Neuron (in vitro differentiated cells): Measurements from ENCODE around the gene SRGAP2B.
"Not testable (repeated sequence)": the region's sequence is repeated elsewhere in the genome, so short reads cannot be mapped to it uniquely, and the experiment has no call there.

Source experiments
- H2AFZ ChIP-seq: one replicate; pipeline ENCODE4 v1.6.1; 2013; ENCODE audit warnings: low read depth, mild to moderate bottlenecking, inconsistent platforms, low read length, moderate library complexity
- H3K27me3 ChIP-seq: one replicate; pipeline ENCODE4 v1.6.1; 2013; ENCODE audit warnings: low read length; ENCODE audit not compliant: insufficient read depth
- H3K36me3 ChIP-seq: one replicate; pipeline ENCODE4 v1.6.1; 2013; ENCODE audit warnings: low read length; ENCODE audit not compliant: insufficient read depth
- H3K4me1 ChIP-seq: one replicate; pipeline ENCODE4 v1.6.1; 2013; ENCODE audit warnings: low read length; ENCODE audit not compliant: insufficient read depth
- H3K4me3 ChIP-seq: 2 replicates; pipeline ENCODE4 v1.5.1; 2013; ENCODE audit warnings: mild to moderate bottlenecking, low read length, moderate library complexity
- H3K9me3 ChIP-seq: one replicate; pipeline ENCODE4 v1.6.1; 2013; ENCODE audit warnings: low read length

Gene SRGAP2B

DNA sequence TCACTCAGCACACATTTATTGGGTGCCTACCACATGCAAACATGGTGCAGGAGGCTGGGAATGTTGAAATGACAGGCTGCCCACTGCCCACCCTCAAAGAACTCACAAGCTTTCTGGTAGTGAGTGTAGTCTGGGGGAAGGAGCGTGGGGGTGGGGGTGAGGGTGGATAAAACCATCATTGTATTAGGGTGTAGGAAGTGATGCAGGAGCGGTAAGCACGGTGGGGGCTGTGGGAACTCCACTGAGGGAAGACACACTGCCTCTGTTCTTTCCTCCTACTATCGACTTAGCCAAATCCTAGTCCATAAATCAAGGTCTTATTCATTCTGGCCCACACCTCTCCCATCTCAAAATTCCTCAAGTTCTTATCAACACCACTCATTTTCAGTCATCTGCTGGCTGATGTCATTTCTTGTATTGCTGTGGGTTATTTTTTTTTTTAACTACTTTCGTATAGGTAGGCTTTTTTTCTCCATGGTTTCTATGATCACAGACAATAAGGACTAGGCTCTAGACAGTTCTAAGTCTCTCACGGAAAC is 21.0 kb downstream of the SRGAP2B start:
- not testable (repeated sequence) for H3K4me1 ChIP-seq, H3K27me3 ChIP-seq, H3K4me3 ChIP-seq, H2AFZ ChIP-seq, H3K9me3 ChIP-seq, H3K36me3 ChIP-seq

DNA sequence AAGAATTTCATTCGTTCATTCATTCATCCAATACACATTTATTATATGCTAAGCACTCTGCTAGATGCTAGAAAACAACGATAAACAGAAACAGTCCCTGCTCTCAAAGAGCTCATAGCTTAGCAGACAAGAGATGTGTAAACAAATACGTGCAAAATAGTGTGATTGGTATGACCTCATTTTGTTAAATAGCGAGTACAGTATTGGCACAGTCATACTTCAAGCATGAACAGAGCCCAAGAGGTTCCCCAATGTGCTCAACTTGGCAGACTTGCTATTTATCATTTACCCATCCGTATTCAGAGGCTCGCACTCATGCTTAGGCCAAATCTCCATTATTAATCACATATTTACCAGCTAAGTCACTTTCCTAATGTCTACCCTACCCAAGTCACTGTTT is 23.6 kb downstream of the SRGAP2B start:
- H3K9me3 ChIP-seq, H3K4me3 ChIP-seq, H3K27me3 ChIP-seq, H3K4me1 ChIP-seq, H2AFZ ChIP-seq, H3K36me3 ChIP-seq: not testable (repeated sequence)

DNA sequence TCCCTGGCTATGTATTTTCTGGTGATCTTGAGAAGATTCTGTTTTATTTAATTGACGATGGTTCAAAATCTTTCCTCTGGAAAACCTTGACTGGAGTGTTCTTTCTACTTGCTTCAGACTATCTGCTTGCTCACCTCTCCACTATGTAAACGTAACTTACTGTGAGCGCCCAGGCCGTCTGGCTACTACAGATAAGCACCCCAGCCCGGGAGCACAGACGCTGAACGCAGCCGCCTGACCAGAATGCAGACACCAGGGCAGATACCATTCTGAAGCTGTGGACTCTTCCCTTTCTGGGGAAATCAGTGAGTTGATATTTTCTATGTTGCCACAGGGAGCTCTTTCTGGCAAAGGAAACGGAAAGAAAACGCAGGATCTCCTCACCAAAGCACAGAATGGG is 28.6 kb downstream of the SRGAP2B start:
- H3K27me3 ChIP-seq, H3K9me3 ChIP-seq, H3K36me3 ChIP-seq, H2AFZ ChIP-seq, H3K4me1 ChIP-seq, H3K4me3 ChIP-seq: not testable (repeated sequence)

DNA sequence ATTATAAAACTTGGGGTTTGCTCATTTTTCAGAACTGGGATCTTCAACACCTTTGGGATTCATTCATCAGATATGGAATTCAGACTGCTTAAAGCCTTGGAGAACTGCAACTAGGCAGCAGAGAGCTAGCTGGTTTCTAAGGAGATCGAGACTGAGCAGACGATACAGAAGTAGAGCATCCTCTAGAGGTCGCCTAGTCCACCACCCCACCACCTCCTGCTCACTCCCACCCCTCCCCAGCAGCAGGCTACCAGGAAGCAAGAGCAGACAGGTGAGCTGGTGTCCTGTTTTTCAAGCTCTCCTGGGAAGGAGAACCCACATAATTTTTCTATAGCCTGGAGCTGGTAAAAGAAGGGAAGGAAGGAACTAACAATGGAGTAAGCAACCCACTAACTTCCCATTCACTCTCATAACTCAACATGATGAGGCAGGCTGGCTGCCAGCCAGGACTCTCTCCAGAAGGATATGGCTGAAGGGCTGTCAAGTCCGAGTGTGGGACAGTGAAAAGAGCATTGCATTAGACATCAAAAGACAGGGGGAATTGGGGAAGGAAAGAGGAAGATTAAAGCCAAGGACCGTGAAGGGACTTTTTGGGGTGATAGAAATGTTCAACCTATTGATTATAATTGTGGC is 29.8 kb downstream of the SRGAP2B start:
- H3K4me1 ChIP-seq, H2AFZ ChIP-seq, H3K9me3 ChIP-seq, H3K36me3 ChIP-seq, H3K27me3 ChIP-seq, H3K4me3 ChIP-seq: not testable (repeated sequence)

DNA sequence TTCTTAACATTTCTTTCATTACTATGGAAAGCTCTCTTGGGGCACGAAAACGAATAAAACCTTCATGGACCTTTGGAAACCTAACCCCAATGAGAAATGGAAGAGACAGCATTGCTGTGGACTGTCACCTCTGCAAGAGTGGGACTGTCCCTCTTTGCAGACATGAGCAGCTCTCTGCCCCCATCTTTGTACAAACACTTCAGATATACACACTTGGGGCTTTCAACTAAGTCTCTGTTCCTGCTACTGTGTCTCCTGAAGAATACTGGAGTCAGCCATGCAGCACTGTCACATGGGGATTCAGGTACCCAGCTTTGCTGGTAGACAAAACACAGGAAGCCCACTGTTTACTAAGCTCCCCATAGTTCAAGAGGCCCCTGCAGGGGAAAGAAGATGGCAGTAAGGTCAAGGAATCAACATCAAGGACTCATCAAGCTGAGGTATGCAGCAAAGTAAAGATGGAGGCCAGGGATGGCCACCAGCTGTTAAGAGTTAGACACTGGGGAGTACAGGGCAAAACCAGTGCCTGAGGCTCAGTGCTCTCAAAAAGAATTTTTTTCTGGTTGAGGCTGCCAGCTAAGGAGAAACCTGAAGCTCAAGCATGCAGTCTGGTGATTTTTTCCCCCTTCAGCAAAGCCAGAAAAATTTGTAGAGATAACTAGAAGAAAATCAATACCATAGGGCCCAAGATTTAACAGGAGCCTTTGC is 31.0 kb downstream of the SRGAP2B start:
- not testable (repeated sequence) for H2AFZ ChIP-seq, H3K9me3 ChIP-seq, H3K4me3 ChIP-seq, H3K36me3 ChIP-seq, H3K27me3 ChIP-seq, H3K4me1 ChIP-seq

DNA sequence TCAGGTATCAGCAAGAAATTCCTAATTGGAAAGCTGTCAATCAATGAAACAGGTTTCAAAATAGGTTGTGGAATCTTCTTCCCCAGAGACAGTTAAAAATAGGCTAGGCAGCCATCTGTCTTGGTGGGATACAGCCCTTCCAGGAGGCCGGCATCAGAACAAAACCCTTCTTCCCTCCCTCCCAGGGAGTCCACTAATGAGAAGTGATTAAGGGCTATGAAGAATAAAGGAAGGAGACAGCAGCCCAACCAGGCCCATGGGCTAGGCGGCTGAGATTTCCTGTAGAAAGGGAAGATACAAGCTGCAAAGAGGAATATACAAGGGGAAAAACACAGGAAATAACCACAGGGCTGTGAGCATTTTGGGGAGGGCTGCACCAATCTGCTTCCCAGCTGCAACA is 31.8 kb downstream of the SRGAP2B start:
- not testable (repeated sequence) for H2AFZ ChIP-seq, H3K4me3 ChIP-seq, H3K4me1 ChIP-seq, H3K27me3 ChIP-seq, H3K36me3 ChIP-seq, H3K9me3 ChIP-seq

DNA sequence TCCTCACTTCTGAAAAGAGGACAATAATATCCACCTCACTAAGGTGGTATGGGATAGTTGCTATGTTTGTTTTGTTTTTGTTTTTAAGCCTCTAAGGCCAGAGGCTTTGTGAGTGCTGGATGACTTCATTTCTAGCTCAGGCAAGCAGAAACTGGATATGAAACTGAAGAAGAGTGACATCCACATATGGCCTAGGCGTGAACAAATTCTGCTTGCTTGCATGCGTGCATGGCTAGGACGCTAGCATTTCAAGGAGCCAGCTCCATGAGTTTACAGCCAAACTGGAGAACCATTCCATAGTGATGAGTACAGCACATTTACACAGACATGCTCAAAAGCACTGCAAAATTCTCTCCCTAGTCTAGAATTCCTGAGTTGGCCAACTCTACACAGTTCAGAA is 36.9 kb downstream of the SRGAP2B start:
- not testable (repeated sequence) for H3K9me3 ChIP-seq, H3K4me1 ChIP-seq

DNA sequence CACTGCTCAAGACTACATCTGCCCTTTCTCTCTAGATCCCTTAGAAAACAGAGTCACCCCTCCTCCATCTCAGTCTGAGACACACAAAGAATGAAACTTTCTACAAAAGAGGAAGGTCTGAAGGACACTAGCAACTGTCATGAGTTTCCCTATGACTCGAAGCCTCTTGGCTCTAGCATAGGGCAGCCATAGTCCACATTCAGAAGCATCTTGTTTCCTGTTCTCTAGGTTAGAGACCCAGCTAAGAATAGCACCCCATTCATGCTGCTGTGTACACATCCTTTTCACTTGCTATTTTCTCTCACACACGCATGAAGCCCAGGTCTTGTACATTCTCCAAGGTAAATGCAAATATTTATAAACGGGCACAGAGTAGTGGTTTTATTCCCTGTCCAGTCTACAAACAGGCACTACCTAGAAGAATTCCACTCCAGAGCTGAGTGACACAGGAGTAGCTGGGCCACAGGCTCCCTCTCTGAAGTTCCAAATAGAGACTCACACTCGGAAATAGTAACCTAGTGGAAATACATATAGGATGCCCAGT is 39.8 kb downstream of the SRGAP2B start:
- H2AFZ ChIP-seq, H3K27me3 ChIP-seq, H3K9me3 ChIP-seq, H3K4me3 ChIP-seq, H3K4me1 ChIP-seq, H3K36me3 ChIP-seq: not testable (repeated sequence)

More for the DNA sequence above, 36.9 kb downstream of the SRGAP2B start:
- H3K27me3 ChIP-seq, H2AFZ ChIP-seq, H3K4me3 ChIP-seq, H3K36me3 ChIP-seq: not testable (repeated sequence)

DNA sequence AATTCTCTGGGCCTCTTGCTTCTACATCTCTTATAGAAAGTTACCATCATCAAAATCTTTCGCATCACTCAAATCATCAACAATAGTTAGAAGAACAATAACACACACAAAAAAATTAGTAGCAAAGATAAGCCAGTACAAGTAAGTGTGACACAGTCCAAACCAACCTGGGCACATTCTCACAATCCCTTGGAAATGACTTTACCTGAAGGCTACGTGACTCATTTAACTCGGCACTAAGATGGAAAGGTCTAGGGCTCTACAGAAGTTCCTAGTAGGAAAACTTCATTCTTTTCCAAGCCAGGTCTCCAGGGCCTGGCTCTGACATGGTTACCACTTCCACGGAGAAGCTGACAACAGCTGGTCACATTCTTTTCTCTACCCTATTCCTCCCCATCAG is 41.7 kb downstream of the SRGAP2B start:
- H3K36me3 ChIP-seq, H3K4me1 ChIP-seq, H3K9me3 ChIP-seq, H2AFZ ChIP-seq, H3K4me3 ChIP-seq, H3K27me3 ChIP-seq: not testable (repeated sequence)

DNA sequence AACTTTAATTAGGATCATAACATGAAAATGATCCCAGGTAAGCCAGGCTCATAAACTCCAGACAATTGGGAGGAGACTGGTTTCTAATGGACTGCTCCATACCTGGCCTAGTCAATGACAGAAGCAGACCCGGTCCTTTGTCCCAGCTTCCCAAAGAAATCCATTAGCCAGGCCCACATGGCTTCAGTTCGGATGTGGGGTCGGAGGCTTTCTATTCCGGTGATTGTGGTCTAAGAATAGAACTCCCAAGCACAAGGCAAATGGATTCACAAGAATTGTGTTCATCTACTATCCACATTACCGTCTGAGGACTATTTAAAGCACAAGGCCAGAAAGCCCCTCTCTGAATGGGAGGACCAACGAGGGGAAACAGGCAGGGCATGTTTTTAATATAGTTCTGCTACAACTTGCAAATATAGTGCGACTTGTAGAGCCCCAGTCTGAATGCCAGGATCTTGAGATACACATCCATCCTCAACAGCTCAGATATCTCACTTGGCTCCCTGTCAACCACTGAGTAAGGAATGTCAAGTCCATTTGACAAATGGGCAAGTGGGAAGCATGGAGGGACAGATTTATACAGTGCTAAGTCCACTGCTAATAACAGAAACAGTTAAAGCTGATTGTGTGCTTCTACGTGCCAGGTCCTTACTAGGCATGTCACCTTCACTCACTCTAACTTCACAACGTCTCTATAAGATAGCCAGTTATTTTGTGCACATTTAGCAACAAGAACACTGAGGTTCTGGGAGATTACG is 42.9 kb downstream of the SRGAP2B start:
- not testable (repeated sequence) for H3K4me3 ChIP-seq, H3K4me1 ChIP-seq, H3K36me3 ChIP-seq, H2AFZ ChIP-seq, H3K27me3 ChIP-seq, H3K9me3 ChIP-seq

DNA sequence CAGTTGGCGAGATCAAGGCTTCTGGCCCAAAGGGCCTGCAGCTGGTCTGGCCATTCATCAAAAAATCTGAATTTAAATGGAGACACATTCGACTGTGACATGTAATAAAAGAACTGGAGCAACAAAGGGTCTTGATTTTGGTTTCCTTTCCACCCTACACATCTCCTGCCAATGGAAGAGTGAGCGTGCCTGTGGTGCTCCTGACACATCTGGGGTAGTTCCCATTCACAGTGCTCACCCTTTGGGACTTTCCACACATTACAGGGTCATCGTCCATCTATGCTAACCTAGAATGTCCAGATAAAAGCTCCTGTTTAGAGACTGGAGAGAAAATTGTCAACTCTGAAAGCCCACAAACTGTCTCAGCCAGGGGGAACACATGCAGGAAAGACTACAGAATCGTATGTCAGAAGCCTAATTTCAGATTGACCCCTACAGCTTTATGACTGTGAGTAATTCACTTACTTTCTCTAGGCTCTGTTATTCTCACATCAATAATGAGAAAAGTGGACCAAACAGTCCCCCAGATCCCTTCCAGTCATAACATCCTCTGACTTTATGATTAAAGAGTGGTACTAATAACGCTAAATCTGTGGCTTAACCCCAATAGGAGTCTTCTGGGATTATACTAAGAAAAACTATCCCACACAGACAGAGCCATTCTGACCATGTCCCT is 46.8 kb downstream of the SRGAP2B start:
- not testable (repeated sequence) for H3K36me3 ChIP-seq, H3K9me3 ChIP-seq, H3K27me3 ChIP-seq, H3K4me1 ChIP-seq, H2AFZ ChIP-seq, H3K4me3 ChIP-seq

DNA sequence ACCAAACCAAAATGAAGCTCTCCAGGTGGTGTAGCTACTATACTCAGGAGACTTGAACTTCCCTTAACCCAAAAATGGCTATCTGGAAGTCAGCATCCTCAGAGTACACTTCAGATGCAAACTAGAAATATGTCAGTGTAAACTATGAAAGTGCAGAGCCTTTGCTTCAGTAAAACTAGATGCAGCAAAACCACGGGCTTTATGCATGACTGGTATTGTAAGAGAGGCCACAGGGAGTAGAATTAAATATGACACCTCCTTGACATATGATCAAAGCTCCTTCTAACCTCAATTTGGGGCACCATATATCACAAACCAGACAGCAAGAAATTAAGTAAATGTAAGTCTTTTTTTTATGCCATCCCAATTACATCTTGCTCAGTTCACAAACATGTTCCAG is 47.6 kb downstream of the SRGAP2B start:
- not testable (repeated sequence) for H2AFZ ChIP-seq, H3K4me3 ChIP-seq, H3K36me3 ChIP-seq, H3K4me1 ChIP-seq, H3K27me3 ChIP-seq, H3K9me3 ChIP-seq
